Mucosa of stomach (tissue), 1 donor: Measurements from ENCODE around the gene PLAC9.

Experiments used
- H3K27me3 ChIP-seq: one replicate; pipeline ENCODE4 v1.7.0; 2013; ENCODE audit warnings: mild to moderate bottlenecking, low read length; ENCODE audit not compliant: control insufficient read depth, insufficient read depth
- H3K36me3 ChIP-seq: one replicate; pipeline ENCODE4 v1.7.0; 2013; ENCODE audit warnings: low read length; ENCODE audit not compliant: control insufficient read depth, insufficient read depth
- H3K4me1 ChIP-seq: one replicate; pipeline ENCODE4 v1.7.0; 2013; ENCODE audit warnings: mild to moderate bottlenecking, low read length; ENCODE audit not compliant: control insufficient read depth, insufficient read depth
- H3K4me3 ChIP-seq: one replicate; pipeline ENCODE4 v1.7.0; 2013; ENCODE audit warnings: low read length
- H3K9ac ChIP-seq: one replicate; pipeline ENCODE4 v1.7.0; 2013; ENCODE audit warnings: mild to moderate bottlenecking, low read length, moderate library complexity
- H3K9me3 ChIP-seq: one replicate; pipeline ENCODE4 v1.7.0; 2013; ENCODE audit warnings: mild to moderate bottlenecking, low read length, moderate library complexity; ENCODE audit not compliant: control insufficient read depth
- donor health status: Pancreatic carcinoma.

Gene PLAC9

GRCh38 chr10:80155696-80156215 is 23.2 kb downstream of the PLAC9 start:
- peaks cover 33% of the 10 kb centered on the region for H3K4me1 ChIP-seq
- peaks cover 54% of the 10 kb centered on the region for H3K36me3 ChIP-seq
- H3K9ac ChIP-seq = peak overlapping the region; percentile 3
- no peak overlapping the region for H3K4me3 ChIP-seq
- H3K9me3 ChIP-seq = no peaks in the 10 kb centered on the region
- H3K27me3 ChIP-seq = no peaks in the 10 kb centered on the region

GRCh38 chr10:80156216-80156615 is 23.7 kb downstream of the PLAC9 start:
- Histone ChIP-seq H3K9ac (no peak overlapping the region), H3K9me3 (no peaks in the 10 kb centered on the region), H3K4me1 (peaks cover 33% of the 10 kb centered on the region), H3K27me3 (no peaks in the 10 kb centered on the region), H3K36me3 (peaks cover 54% of the 10 kb centered on the region), H3K4me3 (no peak overlapping the region)

- Histone ChIP-seq H3K27me3 (no peaks in the 10 kb centered on the region), H3K9me3 (no peaks in the 10 kb centered on the region), H3K36me3 (peaks cover 57% of the 10 kb centered on the region), H3K9ac (no peak overlapping the region), H3K4me1 (peaks cover 33% of the 10 kb centered on the region), H3K4me3 (no peak overlapping the region)
These were observed 25.0 kb downstream of the PLAC9 start for GRCh38 chr10:80157561-80157960.

- H3K36me3 ChIP-seq = peaks cover 57% of the 10 kb centered on the region
- no peaks in the 10 kb centered on the region for H3K27me3 ChIP-seq
- H3K9me3 ChIP-seq = no peaks in the 10 kb centered on the region
- H3K9ac ChIP-seq = no peak overlapping the region
- peaks cover 35% of the 10 kb centered on the region for H3K4me1 ChIP-seq
- no peak overlapping the region for H3K4me3 ChIP-seq
These were observed 25.6 kb downstream of the PLAC9 start for GRCh38 chr10:80158126-80158525.

GRCh38 chr10:80158598-80159127 is 26.1 kb downstream of the PLAC9 start:
- Histone ChIP-seq H3K27me3 (no peaks in the 10 kb centered on the region), H3K4me1 (peaks cover 41% of the 10 kb centered on the region), H3K9me3 (no peaks in the 10 kb centered on the region), H3K4me3 (no peak overlapping the region), H3K9ac (no peak overlapping the region), H3K36me3 (peaks cover 51% of the 10 kb centered on the region)

GRCh38 chr10:80159166-80159873 is 26.8 kb downstream of the PLAC9 start:
- Histone ChIP-seq H3K4me3 (no peak overlapping the region), H3K9me3 (no peaks in the 10 kb centered on the region), H3K4me1 (peaks cover 47% of the 10 kb centered on the region), H3K27me3 (no peaks in the 10 kb centered on the region), H3K36me3 (peaks cover 48% of the 10 kb centered on the region), H3K9ac (no peak overlapping the region)

- Histone ChIP-seq H3K9me3 (no peaks in the 10 kb centered on the region), H3K4me3 (no peak overlapping the region), H3K36me3 (peaks cover 35% of the 10 kb centered on the region), H3K9ac (no peak overlapping the region), H3K27me3 (no peaks in the 10 kb centered on the region), H3K4me1 (peaks cover 48% of the 10 kb centered on the region)
These were observed 28.1 kb downstream of the PLAC9 start for GRCh38 chr10:80160361-80161320.

GRCh38 chr10:80161321-80162083 is 29.0 kb downstream of the PLAC9 start:
- H3K36me3 ChIP-seq = peaks cover 30% of the 10 kb centered on the region
- no peak overlapping the region for H3K9ac ChIP-seq
- no peak overlapping the region for H3K4me3 ChIP-seq
- H3K9me3 ChIP-seq = no peaks in the 10 kb centered on the region
- no peaks in the 10 kb centered on the region for H3K27me3 ChIP-seq
- H3K4me1 ChIP-seq = peaks cover 50% of the 10 kb centered on the region

GRCh38 chr10:80163741-80164341 is 31.3 kb downstream of the PLAC9 start:
- Histone ChIP-seq H3K4me1 (peaks cover 41% of the 10 kb centered on the region), H3K9ac (no peak overlapping the region)

GRCh38 chr10:80164596-80164995 is 32.1 kb downstream of the PLAC9 start:
- Histone ChIP-seq H3K9me3 (no peaks in the 10 kb centered on the region), H3K9ac (no peak overlapping the region), H3K4me3 (no peak overlapping the region), H3K4me1 (peaks cover 40% of the 10 kb centered on the region), H3K27me3 (no peaks in the 10 kb centered on the region), H3K36me3 (peaks cover 21% of the 10 kb centered on the region)

More at GRCh38 chr10:80163741-80164341, 31.3 kb downstream of the PLAC9 start:
- peaks cover 21% of the 10 kb centered on the region for H3K36me3 ChIP-seq
- H3K9me3 ChIP-seq = no peaks in the 10 kb centered on the region
- no peak overlapping the region for H3K4me3 ChIP-seq
- H3K27me3 ChIP-seq = no peaks in the 10 kb centered on the region

GRCh38 chr10:80165173-80165572 is 32.6 kb downstream of the PLAC9 start:
- no peaks in the 10 kb centered on the region for H3K27me3 ChIP-seq
- H3K36me3 ChIP-seq = peaks cover 21% of the 10 kb centered on the region
- no peak overlapping the region for H3K9ac ChIP-seq
- H3K4me3 ChIP-seq = no peak overlapping the region
- no peaks in the 10 kb centered on the region for H3K9me3 ChIP-seq
- H3K4me1 ChIP-seq = peaks cover 45% of the 10 kb centered on the region
